Adrenal gland (tissue), 12 donors: ENCODE results near the gene GTPBP2. TPM values are rescaled to one million over a fixed set of nuclear protein-coding genes. Genes with fewer than 3 reads are reported as not detected.

Source experiments
- DNase-seq, 7 donors: peaks; one replicate each; pipeline ENCODE4 v3.0.0-alpha.2; 2019 to 2020
- H3K27ac ChIP-seq, 5 donors: fragments of 200-600 bp; sonication (generic) in 4 of 5; 1 replicate in 3 of 5; 2 replicates in 2 of 5; pipeline versions ENCODE4 v1.5.1 to v1.8.0; 2016 to 2020; ENCODE audit warnings: mild to moderate bottlenecking in 1 of 5
- H3K27me3 ChIP-seq: fragments of 200-600 bp; 2 replicates; pipeline ENCODE4 v1.8.0; 2021
- H3K36me3 ChIP-seq, 2 donors: fragments of 200-600 bp; replicated peaks in 1 of 2; 1 replicate in 1 of 2; 2 replicates in 1 of 2; pipeline versions ENCODE4 v1.5.1 to v1.8.0; 2018 to 2022
- H3K4me1 ChIP-seq, 2 donors: fragments of 200-600 bp; replicated peaks in 1 of 2; 1 replicate in 1 of 2; 2 replicates in 1 of 2; pipeline versions ENCODE4 v1.5.1 to v1.8.0; 2018 to 2021
- H3K4me3 ChIP-seq, 4 donors: fragments of 200-600 bp; sonication (generic) in 3 of 4; one replicate each; pipeline ENCODE4 v1.5.1; 2016 to 2018
- H3K9me3 ChIP-seq, 3 donors: fragments of 200-600 bp; sonication (generic) in 1 of 3; replicated peaks in 1 of 3; 1 replicate in 2 of 3; 2 replicates in 1 of 3; pipeline versions ENCODE4 v1.5.1 to v1.8.0; 2016 to 2021
- CTCF ChIP-seq, 6 experiments: fragments of 450-650 bp in 4 of 6; fragments of 200-600 bp in 2 of 6; sonication (generic) in 1 of 6; IDR thresholded peaks; 1 replicate in 5 of 6; 2 replicates in 1 of 6; pipeline versions ENCODE4 v1.5.1 to v1.8.0; 2016 to 2021; ENCODE audit warnings: antibody characterized with exemption in 6 of 6, mild to moderate bottlenecking in 2 of 6, moderate library complexity in 1 of 6
- POLR2A ChIP-seq, 2 donors: fragments of 450-650 bp; IDR thresholded peaks; one replicate each; pipeline ENCODE4 v1.6.1; 2017; ENCODE audit warnings: antibody characterized with exemption in 2 of 2, mild to moderate bottlenecking in 2 of 2, moderate library complexity in 1 of 2
- WGBS, 4 donors: extraction: QIAGEN DNeasy Blood & Tissue Kit in 2 of 4; methylation state at CpG; one replicate each; pipeline versions ENCODE4 v1.1.5 to v1.1.7; 2013 to 2017; 5-methylcytosine and 5-hydroxymethylcytosine counted together
- intact Hi-C, 2 donors: fragments of 100-400 bp; cut with DNase I; formaldehyde crosslinking; loops; one replicate each; pipeline versions ENCODE4 v1.14.1 to v1.15.0; 2022 to 2023
- polyA plus RNA-seq, 3 donors: library from polyadenylated mRNA; stranded (reverse); fragments of 200-250 nt in 2 of 3; fragments of 350-450 nt in 1 of 3; fragmentation: Illumina TruSeq in 1 of 3; extraction: RNeasy Lipid Tissue Mini Kit (QIAGEN cat#74804) in 1 of 3; gene quantifications; one replicate each; pipeline ENCODE4 v1.2.3, GENCODE V29; 2013 to 2014
- total RNA-seq, 9 donors: library from RNA; depleted of rRNA in 4 of 9; stranded (reverse); fragments of >200 nt in 4 of 9; fragments of 120-200 nt in 1 of 9; fragmentation: NEBNext Ultra II Directional in 1 of 9; extraction: Animal tissue kit (Norgen Biotek cat#: 25700) in 1 of 9; gene quantifications; one replicate each; pipeline versions ENCODE4 v1.1.0 to v1.2.4, GENCODE V29; 2013 to 2023
- donor health status: healthy with polysubstance abuse.
- donor health status: Bipolar disorder and iron deficiency.
- donor health status: DM: yes; HTN: yes; CAD: no.
- donor health status: DM: no; HTN: no; CAD: no.
- donor health status: DM: no; HTN: no; CAD: no.
- donor health status: DM: yes; HTN: yes; CAD: no.

The GTPBP2 gene
- total and polyA plus RNA-seq, 12 donors = 16.5 to 73.5 (median 43.5) TPM

- H3K4me3 ChIP-seq = peak overlapping the region in 3 of 4 donors; percentile 43 to 97 (median 83)
Observed at GRCh38 chr6:43629505-43630300, 639 bp upstream of the GTPBP2 start.

GRCh38 chr6:43628393-43629103 lies 516 bp downstream of the GTPBP2 start:
- H3K27ac ChIP-seq = peak overlapping the region; percentile 76 to 95 (median 90)
- DNase-seq = peak; percentile 51 to 83 (median 63)
- TF ChIP-seq POLR2A (IDR thresholded peaks at IDR 0.05) = peak in 1 of 2 donors; percentile 7
- TF ChIP-seq CTCF (IDR thresholded peaks at IDR 0.05) = no peak

More at GRCh38 chr6:43629505-43630300, 639 bp upstream of the GTPBP2 start:
- WGBS, 4 donors = 0 to 1% (median 0%) methylated on average over 2 to 41 of the region's 41 CpGs
- Histone ChIP-seq H3K27ac (peak overlapping the region; percentile 82 to 95 (median 90)), H3K9me3 (no peaks in the 10 kb centered on the region), H3K27me3 (no peaks in the 10 kb centered on the region), H3K4me1 (peaks cover 9 to 22% of the 10 kb centered on the region in 2 donors), H3K36me3 (peaks cover 0 to 16% of the 10 kb centered on the region in 2 donors)
- TF ChIP-seq POLR2A (IDR thresholded peaks at IDR 0.05) = peak; percentile 71 to 98
- no peak for TF ChIP-seq CTCF (IDR thresholded peaks at IDR 0.05)
- intact Hi-C loops = no loop called here
- peak; percentile 94 to 98 (median 97) for DNase-seq

GRCh38 chr6:43627008-43627825 lies 1.8 kb downstream of the GTPBP2 start:
- DNase-seq = peak; percentile 82 to 97 (median 94)
- H3K9me3 ChIP-seq = no peaks in the 10 kb centered on the region
- peak overlapping the region; percentile 30 to 95 (median 90) for H3K27ac ChIP-seq
- no peaks in the 10 kb centered on the region for H3K27me3 ChIP-seq
- TF ChIP-seq CTCF (IDR thresholded peaks at IDR 0.05) (no peak), POLR2A (IDR thresholded peaks at IDR 0.05) (peak in 1 of 2 donors; percentile 49)
- no peak overlapping the region for H3K4me3 ChIP-seq
- peaks cover 0 to 41% of the 10 kb centered on the region in 2 donors for H3K36me3 ChIP-seq
- intact Hi-C loops = no loop called here
- 48 to 56% (median 55%) methylated on average over 5 of the region's 5 CpGs for WGBS, 4 donors
- peaks cover 9 to 22% of the 10 kb centered on the region in 2 donors for H3K4me1 ChIP-seq

More at GRCh38 chr6:43628393-43629103, 516 bp downstream of the GTPBP2 start:
- intact Hi-C loops = no loop called here
- no peaks in the 10 kb centered on the region for H3K27me3 ChIP-seq
- no peaks in the 10 kb centered on the region for H3K9me3 ChIP-seq
- WGBS, 4 donors = 1 to 2% (median 2%) methylated on average over 20 to 25 of the region's 25 CpGs
- H3K4me3 ChIP-seq = peak overlapping the region; percentile 36 to 97 (median 90)
- H3K4me1 ChIP-seq = peaks cover 9 to 22% of the 10 kb centered on the region in 2 donors
- peaks cover 0 to 27% of the 10 kb centered on the region in 2 donors for H3K36me3 ChIP-seq
